Measurements from ENCODE around the gene FRYL.
"Not testable (repeated sequence)": the region's sequence is repeated elsewhere in the genome, so short reads cannot be mapped to it uniquely, and the experiment has no call there.

Gene FRYL

DNA sequence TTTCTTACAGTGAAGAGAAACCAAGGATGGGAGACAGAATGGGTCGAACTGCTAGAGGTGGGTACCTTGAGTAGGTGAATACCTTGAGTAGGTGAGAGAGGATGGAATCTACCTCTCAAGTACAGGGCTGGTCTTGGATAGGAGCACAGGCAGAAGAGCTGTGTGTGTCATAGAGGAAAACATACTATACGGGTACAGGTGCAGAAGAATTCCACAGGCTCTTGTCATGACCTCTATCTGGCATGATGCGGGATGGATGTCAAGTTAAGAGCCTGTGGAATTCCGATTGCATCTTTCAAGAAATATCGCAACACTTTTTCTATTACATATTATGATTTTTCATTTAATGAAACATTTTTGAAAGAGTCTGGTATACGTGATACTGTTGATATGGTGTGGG is 32.8 kb upstream of the FRYL start:
- TF ChIP-seq, protein P1, sequence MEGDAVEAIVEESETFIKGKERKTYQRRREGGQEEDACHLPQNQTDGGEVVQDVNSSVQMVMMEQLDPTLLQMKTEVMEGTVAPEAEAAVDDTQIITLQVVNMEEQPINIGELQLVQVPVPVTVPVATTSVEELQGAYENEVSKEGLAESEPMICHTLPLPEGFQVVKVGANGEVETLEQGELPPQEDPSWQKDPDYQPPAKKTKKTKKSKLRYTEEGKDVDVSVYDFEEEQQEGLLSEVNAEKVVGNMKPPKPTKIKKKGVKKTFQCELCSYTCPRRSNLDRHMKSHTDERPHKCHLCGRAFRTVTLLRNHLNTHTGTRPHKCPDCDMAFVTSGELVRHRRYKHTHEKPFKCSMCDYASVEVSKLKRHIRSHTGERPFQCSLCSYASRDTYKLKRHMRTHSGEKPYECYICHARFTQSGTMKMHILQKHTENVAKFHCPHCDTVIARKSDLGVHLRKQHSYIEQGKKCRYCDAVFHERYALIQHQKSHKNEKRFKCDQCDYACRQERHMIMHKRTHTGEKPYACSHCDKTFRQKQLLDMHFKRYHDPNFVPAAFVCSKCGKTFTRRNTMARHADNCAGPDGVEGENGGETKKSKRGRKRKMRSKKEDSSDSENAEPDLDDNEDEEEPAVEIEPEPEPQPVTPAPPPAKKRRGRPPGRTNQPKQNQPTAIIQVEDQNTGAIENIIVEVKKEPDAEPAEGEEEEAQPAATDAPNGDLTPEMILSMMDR (IDR thresholded peaks at IDR 0.05; ENCODE audit: unreplicated experiment in 3 of 3): no peak
- no peak overlapping the region for H3K4me3 Mint-ChIP-seq

DNA sequence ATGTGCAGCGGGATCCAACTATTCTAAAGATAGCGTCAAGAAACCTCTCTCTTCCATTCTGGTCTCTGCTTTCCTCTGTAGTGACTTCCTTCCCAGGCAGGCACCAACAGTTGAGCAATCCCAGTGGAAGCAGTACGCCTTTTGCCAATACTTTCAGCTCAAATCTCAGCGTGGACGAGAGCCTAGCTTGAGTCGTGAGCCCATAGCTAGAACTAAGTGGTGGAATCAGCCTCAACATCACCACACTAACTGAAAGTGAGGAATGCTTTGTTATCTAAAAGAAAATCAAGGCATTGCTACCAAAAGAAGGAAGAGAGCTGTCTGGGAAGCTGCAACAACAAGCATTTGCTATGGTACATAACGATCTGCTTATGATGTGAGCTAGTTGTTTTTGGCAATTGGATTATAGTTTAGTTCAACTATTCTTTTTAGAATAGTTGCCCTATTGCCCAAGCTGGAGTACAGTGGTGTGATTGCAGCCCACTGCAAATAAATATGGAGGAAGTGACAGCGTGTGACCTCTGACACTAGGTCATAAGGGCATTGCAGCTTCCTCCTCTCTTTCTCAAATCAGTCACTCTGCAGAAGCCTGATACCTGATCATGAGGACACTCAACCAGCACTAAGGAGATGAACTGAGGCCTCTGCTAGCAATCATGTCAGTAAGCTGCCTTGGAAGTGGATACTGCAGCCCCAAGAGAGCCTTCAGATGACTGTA is 24.7 kb upstream of the FRYL start:
- Mint-ChIP-seq H3K4me1 (peaks cover 6% of the 10 kb centered on the region), H3K27ac (no peak overlapping the region)
- TF ChIP-seq, protein P1 (IDR thresholded peaks at IDR 0.05; ENCODE audit: unreplicated experiment in 3 of 3): no peak

More for the DNA sequence above, 32.8 kb upstream of the FRYL start:
- peak overlapping the region; percentile 60 to 82 (median 62) for H3K27ac Mint-ChIP-seq
- H3K27me3 Mint-ChIP-seq (ENCODE audit: low read depth): no peaks in the 10 kb centered on the region
- peaks cover 11% of the 10 kb centered on the region for H3K4me1 Mint-ChIP-seq
- no peaks in the 10 kb centered on the region for H3K9me3 Mint-ChIP-seq
- no peaks in the 10 kb centered on the region for H3K36me3 Mint-ChIP-seq (ENCODE audit: low read depth)

DNA sequence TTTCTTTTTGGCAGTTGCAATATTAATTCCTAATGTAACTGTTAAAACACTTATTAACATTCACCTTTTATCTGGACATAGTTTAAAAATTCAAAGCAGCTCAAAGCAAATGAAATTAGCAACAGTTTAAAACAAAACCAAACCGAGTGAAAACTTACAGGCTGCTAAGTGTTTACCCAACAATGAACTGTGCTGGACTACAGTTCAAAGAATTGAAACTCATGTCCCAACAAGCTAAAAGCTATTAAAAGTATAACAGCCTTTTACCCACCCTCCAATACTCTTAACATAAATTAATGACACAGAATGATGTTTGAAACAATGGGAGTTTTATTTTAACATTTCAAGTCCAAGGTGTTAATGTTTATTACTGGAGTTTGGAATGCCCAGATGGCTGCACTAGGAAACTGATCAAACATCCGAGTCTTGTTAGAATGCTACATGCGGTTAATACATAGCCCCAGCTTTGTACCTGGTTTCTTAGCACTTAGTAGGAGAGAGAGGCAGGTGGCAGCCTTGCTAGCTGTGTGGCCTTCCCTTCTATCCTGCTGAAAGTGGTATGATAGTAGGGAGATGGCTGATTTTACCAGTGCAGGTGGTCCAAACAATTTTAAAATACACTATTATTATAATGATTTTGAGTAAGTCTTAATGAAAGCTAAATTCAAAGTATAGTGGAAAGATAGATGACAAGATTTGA is 21.1 kb upstream of the FRYL start:
- H3K4me1 Mint-ChIP-seq: peaks cover 11% of the 10 kb centered on the region
- H3K36me3 Mint-ChIP-seq (ENCODE audit: low read depth): no peaks in the 10 kb centered on the region
- no peaks in the 10 kb centered on the region for H3K9me3 Mint-ChIP-seq
- H3K27me3 Mint-ChIP-seq (ENCODE audit: low read depth): no peaks in the 10 kb centered on the region
- H3K27ac Mint-ChIP-seq: no peak overlapping the region
- TF ChIP-seq, protein P1 (IDR thresholded peaks at IDR 0.05; ENCODE audit: unreplicated experiment in 3 of 3): no peak
- no peak overlapping the region for H3K4me3 Mint-ChIP-seq

More for the DNA sequence above, 24.7 kb upstream of the FRYL start:
- no peak overlapping the region for H3K4me3 Mint-ChIP-seq
- no peaks in the 10 kb centered on the region for H3K9me3 Mint-ChIP-seq
- H3K36me3 Mint-ChIP-seq (ENCODE audit: low read depth): no peaks in the 10 kb centered on the region
- no peaks in the 10 kb centered on the region for H3K27me3 Mint-ChIP-seq (ENCODE audit: low read depth)

DNA sequence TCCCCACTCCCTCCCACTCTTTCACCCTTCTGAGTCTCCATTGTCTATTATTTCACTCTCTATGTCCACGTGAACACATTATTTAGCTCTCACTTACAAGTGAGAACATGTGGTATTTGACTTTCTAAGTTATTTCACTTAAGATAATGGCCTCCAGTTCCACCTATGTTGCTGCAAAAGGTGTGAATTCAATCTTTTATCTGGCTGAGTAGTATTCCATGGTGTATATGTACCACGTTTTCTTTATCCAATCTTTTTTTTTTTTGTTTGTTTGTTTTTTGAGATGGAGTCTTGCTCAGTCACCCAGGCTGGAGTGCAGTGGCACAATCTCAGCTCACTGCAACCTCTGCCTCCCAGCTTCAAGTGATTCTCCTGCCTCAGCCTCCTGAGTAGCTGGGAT is 20.1 kb upstream of the FRYL start:
- H3K27me3 Mint-ChIP-seq (ENCODE audit: low read depth); H3K4me3 Mint-ChIP-seq; H3K36me3 Mint-ChIP-seq (ENCODE audit: low read depth); H3K9me3 Mint-ChIP-seq; H3K27ac Mint-ChIP-seq: not testable (repeated sequence)
- H3K4me1 Mint-ChIP-seq: peaks cover 11% of the 10 kb centered on the region

DNA sequence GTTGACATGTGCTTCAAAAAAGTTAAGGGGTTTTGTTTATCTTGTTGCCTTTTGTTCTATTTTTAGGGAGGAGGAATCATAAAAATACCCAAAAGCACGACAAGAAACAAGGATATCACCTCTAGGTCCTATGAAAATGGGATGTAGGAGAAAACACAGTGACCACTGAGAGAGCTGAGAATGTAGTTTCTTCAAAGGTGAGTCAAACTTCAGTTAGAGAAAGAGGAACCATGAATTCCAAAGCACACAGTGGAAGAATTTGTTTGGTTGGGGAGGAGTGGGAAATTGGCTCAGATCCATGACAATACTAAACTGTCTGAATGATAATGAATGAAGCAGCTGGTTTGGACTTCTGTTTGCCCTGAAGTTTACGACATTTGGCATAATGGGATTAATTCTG is 19.1 kb upstream of the FRYL start:
- H3K27ac Mint-ChIP-seq: no peak overlapping the region
- no peaks in the 10 kb centered on the region for H3K27me3 Mint-ChIP-seq (ENCODE audit: low read depth)
- H3K4me3 Mint-ChIP-seq: no peak overlapping the region
- H3K4me1 Mint-ChIP-seq: peaks cover 11% of the 10 kb centered on the region
- H3K9me3 Mint-ChIP-seq: no peaks in the 10 kb centered on the region
- no peaks in the 10 kb centered on the region for H3K36me3 Mint-ChIP-seq (ENCODE audit: low read depth)
- TF ChIP-seq, protein P1 (IDR thresholded peaks at IDR 0.05; ENCODE audit: unreplicated experiment in 3 of 3): no peak

DNA sequence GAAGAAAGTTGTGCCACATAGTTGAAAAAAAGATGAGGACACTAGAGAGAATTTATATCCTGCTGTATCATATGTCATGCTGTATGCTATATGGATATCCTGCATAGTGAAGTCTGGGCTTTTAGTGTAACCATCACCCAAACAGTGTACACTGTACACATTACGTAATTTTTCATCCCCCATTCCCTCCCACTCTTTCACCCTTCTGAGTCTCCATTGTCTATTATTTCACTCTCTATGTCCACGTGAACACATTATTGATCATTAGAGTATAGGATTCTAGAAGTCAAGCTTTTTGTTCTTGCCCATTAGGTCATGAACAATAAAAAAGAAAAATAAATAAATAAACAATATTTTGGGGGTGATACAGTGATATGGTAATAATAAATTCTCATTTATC is 18.0 kb upstream of the FRYL start:
- no peaks in the 10 kb centered on the region for H3K36me3 Mint-ChIP-seq (ENCODE audit: low read depth)
- H3K4me1 Mint-ChIP-seq: peaks cover 11% of the 10 kb centered on the region
- no peaks in the 10 kb centered on the region for H3K9me3 Mint-ChIP-seq
- TF ChIP-seq, protein P1 (IDR thresholded peaks at IDR 0.05; ENCODE audit: unreplicated experiment in 3 of 3): no peak
- H3K4me3 Mint-ChIP-seq: no peak overlapping the region
- no peak overlapping the region for H3K27ac Mint-ChIP-seq
- H3K27me3 Mint-ChIP-seq (ENCODE audit: low read depth): no peaks in the 10 kb centered on the region

Measured in nephron (organoid).